HepG2 (cell line): ENCODE results near the gene S100A13. TPM values are rescaled to one million over a fixed set of nuclear protein-coding genes. Genes with fewer than 3 reads are reported as not detected.

ENCODE experiments used
- ATAC-seq: fragments of 200-7000 bp; cut with Tn5 transposase; 3 replicates; pipeline ENCODE4 v1.9.1; 2020; ENCODE audit warnings: mild to moderate bottlenecking, moderate library complexity
- BruUV-seq: library from RNA; stranded (reverse); fragments of 400-500 nt; replicated peaks from 2 replicates; lab custom pipeline; 2021; lab: Mats Ljungman, UMichigan
- CTCF ChIA-PET: fragments of 300-600 bp; formaldehyde crosslinking; extraction: SDS; loops from one replicate; lab custom pipeline; 2021; ENCODE audit warnings: low total read pairs, inconsistent platforms, low intra/inter-chr PET ratio; lab: Yijun Ruan, JAX
- POLR2A ChIA-PET: fragments of 350-600 bp; sonication (Branson Sonifier 250); formaldehyde crosslinking; loops from one replicate; lab custom pipeline; 2020; ENCODE audit warnings: antibody characterized with exemption, inconsistent platforms; lab: Yijun Ruan, JAX
- DNase-seq: peaks from one replicate; pipeline ENCODE4 v3.0.0-alpha.2; 2015; ENCODE audit warnings: low spot score
- FAIRE-seq: peaks from 3 replicates; lab custom pipeline; 2011; peaks lifted over from hg19 to GRCh38; lab: Jason Lieb, UNC
- H2AFZ ChIP-seq: one replicate; pipeline ENCODE4 v1.6.1; 2011; ENCODE audit warnings: low read length, inconsistent platforms
- H3K27ac ChIP-seq: fragments of 300-600 bp; 3 replicates; pipeline ENCODE4 v1.8.0; 2011; ENCODE audit warnings: mixed run types, mild to moderate bottlenecking, mixed read lengths, low read length, inconsistent platforms; ENCODE audit not compliant: insufficient read depth; ENCODE audit errors: extremely low read length
- H3K27me3 ChIP-seq, 2 experiments: fragments of 200-600 bp in 1 of 2; 2 replicates in 1 of 2; 3 replicates in 1 of 2; pipeline versions ENCODE4 v1.6.0 to v1.8.0; 2011; ENCODE audit warnings: low read length in 2 of 2, mild to moderate bottlenecking in 2 of 2, moderate library complexity in 2 of 2, inconsistent platforms in 1 of 2; ENCODE audit not compliant: insufficient read depth in 2 of 2, control insufficient read depth in 1 of 2
- H3K36me3 ChIP-seq, 2 experiments: fragments of 200-600 bp in 1 of 2; replicated peaks in 1 of 2; 2 replicates in 1 of 2; 3 replicates in 1 of 2; pipeline versions ENCODE4 v1.5.1 to v1.8.0; 2011; ENCODE audit warnings: low read length in 2 of 2, inconsistent platforms in 1 of 2; ENCODE audit not compliant: insufficient read depth in 2 of 2, control insufficient read depth in 1 of 2
- H3K4me1 ChIP-seq: 2 replicates; pipeline ENCODE4 v1.5.1; 2012; ENCODE audit warnings: low read length, inconsistent platforms; ENCODE audit not compliant: insufficient read depth
- H3K4me2 ChIP-seq: 2 replicates; pipeline ENCODE4 v1.6.0; 2011; ENCODE audit warnings: low read depth, low read length, inconsistent platforms
- H3K4me3 ChIP-seq, 3 experiments: fragments of 200-600 bp in 1 of 3; sonication (generic), shearing (Covaris generic) in 1 of 3; replicated peaks in 1 of 3; 2 replicates each; pipeline ENCODE4 v1.5.1; 2011 to 2016; ENCODE audit warnings: low read length in 3 of 3, inconsistent platforms in 2 of 3, low read depth in 2 of 3, mild to moderate bottlenecking in 2 of 3, control low read depth in 1 of 3, mixed read lengths in 1 of 3; ENCODE audit not compliant: insufficient read depth in 1 of 3
- H3K79me2 ChIP-seq: one replicate; pipeline ENCODE4 v1.6.1; 2011; ENCODE audit warnings: low read length, inconsistent platforms; ENCODE audit not compliant: insufficient read depth
- H3K9ac ChIP-seq: 2 replicates; pipeline ENCODE4 v1.6.0; 2011; ENCODE audit warnings: mild to moderate bottlenecking, low read depth, low read length, inconsistent platforms; ENCODE audit not compliant: insufficient read depth
- H3K9me3 ChIP-seq: 2 replicates; pipeline ENCODE4 v1.5.1; 2012; ENCODE audit warnings: mild to moderate bottlenecking, low read length
- H4K20me1 ChIP-seq: 2 replicates; pipeline ENCODE4 v1.6.0; 2011; ENCODE audit warnings: inconsistent platforms, mild to moderate bottlenecking, low read length, moderate library complexity; ENCODE audit not compliant: insufficient read depth
- ATF1 ChIP-seq: IDR thresholded peaks from 2 replicates; pipeline ENCODE4 v1.6.1; 2016; ENCODE audit warnings: mild to moderate bottlenecking, control low read depth
- BHLHE40 ChIP-seq: IDR thresholded peaks from 2 replicates; pipeline ENCODE4 v1.6.1; 2011; ENCODE audit warnings: low read length, improper control_type of control experiment
- BORCS8-MEF2B ChIP-seq: sonication (generic); formaldehyde crosslinking; IDR thresholded peaks from 2 replicates; pipeline ENCODE4 v1.8.0; 2022; ENCODE audit warnings: mild to moderate bottlenecking, missing genetic modification reagents
- GTF3A ChIP-seq: sonication (generic); formaldehyde crosslinking; conservative IDR thresholded peaks from 2 replicates; pipeline ENCODE4 v1.4.0; 2020; ENCODE audit warnings: mild to moderate bottlenecking, missing genetic modification reagents
- HNRNPL ChIP-seq: fragments of 200-400 bp; formaldehyde crosslinking; IDR thresholded peaks from 2 replicates; pipeline ENCODE4 v1.6.1; 2017; ENCODE audit warnings: mild to moderate bottlenecking, low read depth, low read length
- KDM1A ChIP-seq: IDR thresholded peaks from 2 replicates; pipeline ENCODE4 v1.6.1; 2016; ENCODE audit warnings: missing compliant biosample characterization
- MAFK ChIP-seq, 2 experiments: IDR thresholded peaks in 1 of 2; conservative IDR thresholded peaks in 1 of 2; 2 replicates each; pipeline ENCODE4 v1.6.1; 2011; ENCODE audit warnings: improper control_type of control experiment in 2 of 2, low read length in 2 of 2
- MYC ChIP-seq: sonication (generic); formaldehyde crosslinking; IDR thresholded peaks from 2 replicates; pipeline ENCODE4 v1.9.0; 2021; ENCODE audit warnings: missing genetic modification reagents, borderline replicate concordance
- NAIF1 ChIP-seq: sonication (generic); formaldehyde crosslinking; IDR thresholded peaks from 2 replicates; pipeline ENCODE4 v1.5.0; 2020; ENCODE audit warnings: mild to moderate bottlenecking, missing genetic modification reagents, borderline replicate concordance
- RFX5 ChIP-seq: IDR thresholded peaks from 2 replicates; pipeline ENCODE4 v1.6.1; 2011; ENCODE audit warnings: low read depth, low read length, improper control_type of control experiment
- TAF15 ChIP-seq: fragments of 200-400 bp; formaldehyde crosslinking; IDR thresholded peaks from one replicate; pipeline ENCODE4 v1.6.1; 2018; ENCODE audit warnings: mild to moderate bottlenecking, low read depth, low read length; ENCODE audit not compliant: poor library complexity, severe bottlenecking
- TBL1XR1 ChIP-seq: fragments of 150-350 bp; IDR thresholded peaks from 2 replicates; pipeline ENCODE4 v1.6.1; 2014; ENCODE audit warnings: borderline replicate concordance, low read length; ENCODE audit not compliant: partially characterized antibody
- ZNF207 ChIP-seq: fragments of 450-650 bp; IDR thresholded peaks from 2 replicates; pipeline ENCODE4 v1.6.1; 2016; ENCODE audit warnings: antibody characterized with exemption, borderline replicate concordance
- ZNF329 ChIP-seq: sonication (generic); formaldehyde crosslinking; IDR thresholded peaks from 2 replicates; pipeline ENCODE4 v1.9.0; 2021; ENCODE audit warnings: low read depth, mild to moderate bottlenecking, missing genetic modification reagents
- ZNF547 ChIP-seq: sonication (generic); formaldehyde crosslinking; IDR thresholded peaks from 2 replicates; pipeline ENCODE4 v1.5.1; 2020; ENCODE audit warnings: mild to moderate bottlenecking, missing genetic modification reagents
- ZNF660 ChIP-seq: sonication (generic); formaldehyde crosslinking; IDR thresholded peaks from 2 replicates; pipeline ENCODE4 v1.5.1; 2020; ENCODE audit warnings: mild to moderate bottlenecking, low read depth, missing genetic modification reagents, borderline replicate concordance
- ZNF674 ChIP-seq: sonication (generic); formaldehyde crosslinking; IDR thresholded peaks from 2 replicates; pipeline ENCODE4 v1.5.0; 2020; ENCODE audit warnings: low read depth, mild to moderate bottlenecking, missing genetic modification reagents
- ZNF687 ChIP-seq: sonication (generic); formaldehyde crosslinking; IDR thresholded peaks from 2 replicates; pipeline ENCODE4 v1.5.1; 2020; ENCODE audit warnings: mild to moderate bottlenecking, missing genetic modification reagents, moderate library complexity
- ZNF891 ChIP-seq: sonication (generic); formaldehyde crosslinking; IDR thresholded peaks from 2 replicates; pipeline ENCODE4 v1.5.0; 2020; ENCODE audit warnings: mild to moderate bottlenecking, missing genetic modification reagents
- ZZZ3 ChIP-seq: sonication (generic); formaldehyde crosslinking; IDR thresholded peaks from 2 replicates; pipeline ENCODE4 v1.4.0; 2020; ENCODE audit warnings: missing genetic modification reagents, mild to moderate bottlenecking, borderline replicate concordance
- WGBS: methylation state at CpG from one replicate; pipeline ENCODE4 v1.1.6; 2017; ENCODE audit warnings: low lambda C conversion rate; 5-methylcytosine and 5-hydroxymethylcytosine counted together
- in situ Hi-C: cut with HindIII; loops from 2 replicates; pipeline ENCODE4 v1.10.0; 2017; ENCODE audit warnings: low pct_unique_long_range_greater_than_20kb; ENCODE audit not compliant: extremely low pct_ligation_motif_present
- intact Hi-C: fragments of 100-400 bp; cut with micrococcal nuclease; formaldehyde crosslinking; loops from one replicate; pipeline ENCODE4 v1.10.0; 2022; ENCODE audit not compliant: unreplicated experiment
- polyA plus RNA-seq, 8 experiments: library from polyadenylated mRNA; depleted of rRNA in 3 of 8; stranded (reverse) in 7 of 8; unstranded in 1 of 8; fragments of >200 nt; fragmentation: Illumina TruSeq in 4 of 8; extraction: Trizol in 4 of 8; gene quantifications; 2 replicates each; pipeline versions ENCODE4 v1.2.1 to v1.2.3, GENCODE V29; 2011 to 2016; ENCODE audit warnings: low read depth in 4 of 8, missing spikeins in 1 of 8, mixed read lengths in 1 of 8; ENCODE audit not compliant: insufficient read depth in 1 of 8
- total RNA-seq, 5 experiments: library from RNA; depleted of rRNA; stranded (reverse); fragments of >200 nt; fragmentation: Illumina TruSeq; extraction: Trizol; gene quantifications; 2 replicates each; pipeline ENCODE4 v1.2.3, GENCODE V29; 2016; ENCODE audit warnings: low read depth in 1 of 5
- TF ChIP-seq, protein P1 (sequence below): sonication (generic); formaldehyde crosslinking; IDR thresholded peaks from 2 replicates; pipeline ENCODE4 v1.5.0; 2020; ENCODE audit warnings: missing genetic modification reagents, mild to moderate bottlenecking, borderline replicate concordance

S100A13 gene
- total and polyA plus RNA-seq, 2 of the 13 experiments (the other 11 are each of a cell fraction or from before 2014, with no cell fraction given) = 89.5 to 172 TPM

DNA sequence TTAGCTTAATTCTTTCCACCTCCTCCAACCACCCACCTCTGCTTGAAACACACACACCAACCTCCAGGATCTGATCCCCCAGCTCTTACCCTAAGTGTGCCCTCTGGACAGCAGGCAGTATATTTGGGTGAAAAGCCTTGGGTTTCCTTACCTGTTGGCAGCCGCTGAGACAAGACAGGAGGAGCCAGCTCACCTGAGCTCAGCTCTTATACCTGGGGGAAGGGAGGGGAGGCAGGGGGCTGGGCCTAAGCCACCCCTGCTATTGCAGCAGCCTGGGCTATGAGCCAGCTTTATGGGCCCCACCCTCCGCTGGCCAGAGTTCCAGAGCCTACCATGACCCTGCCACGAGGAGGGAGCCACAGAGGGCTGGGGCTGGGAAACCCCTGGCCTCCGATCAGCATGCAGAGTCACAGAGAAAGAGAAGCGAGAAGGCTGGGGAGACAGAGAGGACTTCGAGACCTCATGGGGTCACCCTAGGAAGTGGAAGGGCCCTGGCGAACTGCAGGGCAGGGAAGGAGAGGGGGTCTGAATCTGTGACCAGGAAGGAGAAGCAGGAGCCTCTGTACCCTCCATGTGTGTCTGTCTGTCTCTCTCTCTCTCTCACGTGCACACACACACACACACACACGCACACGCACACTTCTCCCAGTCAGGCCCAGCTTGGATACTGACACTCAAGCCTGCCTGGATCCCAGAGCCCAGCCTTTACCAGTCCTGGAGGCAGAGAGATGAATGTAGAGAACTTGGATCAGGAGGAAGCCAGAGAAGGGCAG lies 11.0 kb downstream of the S100A13 start, which contains the start of gene S100A14:
Gene S100A14, minus strand, starts transcription at position 182 of the 773 bp plus-strand sequence. CDS start 467 bp downstream, outside the sequence.
- peak within 1 kb of the TSS; percentile 41 for H3K4me2 ChIP-seq
- DNase-seq = no peak
- no peak within 1 kb of the TSS for H3K27ac ChIP-seq
- peaks cover 56% of the 10 kb centered on the region for H3K4me1 ChIP-seq
- H3K79me2 ChIP-seq = peaks cover 6% of the 10 kb centered on the region
- FAIRE-seq = no peak
- no peaks in the 10 kb centered on the region for H3K27me3 ChIP-seq
- no TSS peak for BruUV-seq
- CTCF ChIA-PET = no interaction called here
- 55% methylated on average over 9 of the region's 10 CpGs for WGBS
- no peaks in the 10 kb centered on the region for H3K9me3 ChIP-seq
- ATAC-seq = peak; percentile 49
- intact Hi-C loops = no loop called here
- no peaks in the 10 kb centered on the region for H4K20me1 ChIP-seq
- peak within 1 kb of the TSS in 1 of 3 experiments; percentile 14; a peak in 1 of 6 replicates for H3K4me3 ChIP-seq
- H2AFZ ChIP-seq = no peak within 1 kb of the TSS
- POLR2A ChIA-PET = interaction anchor here (0.5 to 12.2 kb wide), 8 partner anchors 8 to 362 kb away, joined by 3 to 390 read pairs (median 4); partner anchors contain the start of genes CHTOP, JTB, S100A1 and S100A13
- in situ Hi-C loops = no loop called here
- peak within 1 kb of the TSS; percentile 40; the same call in 1 of the 2 replicates for H3K9ac ChIP-seq
- H3K36me3 ChIP-seq = peaks cover 0 to 1% of the 10 kb centered on the region in 2 experiments; a peak in 1 of 5 replicates
- peak; percentile 37; the same call in 1 of the 2 replicates for TF ChIP-seq BHLHE40
- TF ChIP-seq MAFK (conservative IDR thresholded peaks at IDR 0.05 in 1 of 2, IDR thresholded peaks at IDR 0.05 in 1 of 2; ENCODE audit: low read length in 2 of 2) = no peak
- TF ChIP-seq, protein P1, sequence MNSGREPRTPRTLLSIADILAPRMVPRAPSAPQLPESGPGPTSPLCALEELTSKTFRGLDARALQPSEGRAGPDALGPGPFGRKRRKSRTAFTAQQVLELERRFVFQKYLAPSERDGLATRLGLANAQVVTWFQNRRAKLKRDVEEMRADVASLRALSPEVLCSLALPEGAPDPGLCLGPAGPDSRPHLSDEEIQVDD (CRISPR knock-in tag) = 0 out of 2 replicates have a peak, but pooled peaks have one; percentile 32
- TF ChIP-seq HNRNPL = no peak
- no peak for TF ChIP-seq KDM1A
- no peak for TF ChIP-seq ZNF547 (CRISPR knock-in tag)
- TF ChIP-seq ZNF660 = no peak
- no peak for TF ChIP-seq ZNF207
- TF ChIP-seq ATF1 (CRISPR knock-in tag) = no peak
- TF ChIP-seq ZNF687 (CRISPR knock-in tag) = peak; percentile 94
- TF ChIP-seq ZNF674 (CRISPR knock-in tag) = no peak
- peak; percentile 34; the same call in 1 of the 2 replicates for TF ChIP-seq BORCS8-MEF2B (CRISPR knock-in tag)
- no peak for TF ChIP-seq ZZZ3 (CRISPR knock-in tag)
- TF ChIP-seq ZNF329 (CRISPR knock-in tag) = no peak
- TF ChIP-seq NAIF1 (CRISPR knock-in tag) = no peak
- TF ChIP-seq MYC (CRISPR knock-in tag) = peak; percentile 67; the same call in 1 of the 2 replicates
- TF ChIP-seq TBL1XR1 = no peak
- TF ChIP-seq GTF3A (CRISPR knock-in tag) = no peak
- TF ChIP-seq ZNF891 (CRISPR knock-in tag) = 0 out of 2 replicates have a peak, but pooled peaks have one; percentile 23
- no peak for TF ChIP-seq RFX5
- no peak for TF ChIP-seq TAF15
